GM20431 (cell line): Measurements from ENCODE around the gene GCN1.
"Not testable (repeated sequence)": the region's sequence is repeated elsewhere in the genome, so short reads cannot be mapped to it uniquely, and the experiment has no call there.

ENCODE experiments used
- in situ Hi-C: fragments of 300-500 bp; cut with MseI, MboI; formaldehyde crosslinking; loops from one replicate; pipeline ENCODE4 v1.15.0; 2020; ENCODE audit warnings: low sequenced_read_pairs; ENCODE audit not compliant: unreplicated experiment

GCN1 gene

GRCh38 chr12:120193286-120193685, 1.2 kb downstream of the GCN1 start:
- in situ Hi-C loops, result not testable (repeated sequence)

- in situ Hi-C loops, result no loop called here
Observed at GRCh38 chr12:120190985-120191480, 3.5 kb downstream of the GCN1 start.

GRCh38 chr12:120190386-120190785, 4.1 kb downstream of the GCN1 start:
- in situ Hi-C loops, result no loop called here

- in situ Hi-C loops, result no loop called here
Observed at GRCh38 chr12:120186654-120187053, 7.9 kb downstream of the GCN1 start.

GRCh38 chr12:120183211-120183631, 11.3 kb downstream of the GCN1 start:
- in situ Hi-C loops, result no loop called here

GRCh38 chr12:120181991-120182631, 12.4 kb downstream of the GCN1 start:
- in situ Hi-C loops, result no loop called here

- in situ Hi-C loops, result no loop called here
Observed at GRCh38 chr12:120180975-120181374, 13.5 kb downstream of the GCN1 start.

GRCh38 chr12:120175537-120175936, 19.0 kb downstream of the GCN1 start:
- in situ Hi-C loops, result no loop called here

- in situ Hi-C loops, result no loop called here
Observed at GRCh38 chr12:120175062-120175461, 19.5 kb downstream of the GCN1 start.

- in situ Hi-C loops, result no loop called here
Observed at GRCh38 chr12:120172053-120172452, 22.5 kb downstream of the GCN1 start.

- in situ Hi-C loops, result no loop called here
Observed at GRCh38 chr12:120170631-120171030, 23.9 kb downstream of the GCN1 start.

- in situ Hi-C loops, result no loop called here
Observed at GRCh38 chr12:120169946-120170345, 24.6 kb downstream of the GCN1 start.

- in situ Hi-C loops, result no loop called here
Observed at GRCh38 chr12:120168337-120168736, 26.2 kb downstream of the GCN1 start.

- in situ Hi-C loops, result no loop called here
Observed at GRCh38 chr12:120167529-120168095, 26.9 kb downstream of the GCN1 start.

- in situ Hi-C loops, result no loop called here
Observed at GRCh38 chr12:120164293-120164692, 30.2 kb downstream of the GCN1 start.

GRCh38 chr12:120162763-120163162, 31.8 kb downstream of the GCN1 start:
- in situ Hi-C loops, result no loop called here

- in situ Hi-C loops, result no loop called here
Observed at GRCh38 chr12:120161852-120162251, 32.7 kb downstream of the GCN1 start.

- in situ Hi-C loops, result no loop called here
Observed at GRCh38 chr12:120159509-120160237, 34.8 kb downstream of the GCN1 start.

GRCh38 chr12:120158351-120158750, 36.2 kb downstream of the GCN1 start:
- in situ Hi-C loops, result no loop called here

GRCh38 chr12:120157678-120158077, 36.8 kb downstream of the GCN1 start:
- in situ Hi-C loops, result no loop called here
